SK-N-SH (cell line): ENCODE results near the gene HARS1. TPM values are rescaled to one million over a fixed set of nuclear protein-coding genes. Genes with fewer than 3 reads are reported as not detected.
A peak's percentile ranks its signal among the peaks of the same experiment; 100 is the strongest.
"Not testable (repeated sequence)": the region's sequence is repeated elsewhere in the genome, so short reads cannot be mapped to it uniquely, and the experiment has no call there.

Experiments used
- CTCF ChIA-PET: fragments of 300-600, 350-600 bp; formaldehyde crosslinking; extraction: SDS; loops from one replicate; lab custom pipeline; 2021; lab: Yijun Ruan, JAX
- POLR2A ChIA-PET: fragments of 350-600 bp; sonication (Branson Sonifier 250); formaldehyde crosslinking; extraction: SDS; loops from one replicate; lab custom pipeline; 2020; ENCODE audit warnings: antibody characterized with exemption, inconsistent platforms; lab: Yijun Ruan, JAX
- DNase-seq: peaks from one replicate; pipeline ENCODE4 v3.0.0; 2012
- H2AFZ ChIP-seq: fragments of 200-600 bp; sonication (generic); 2 replicates; pipeline ENCODE4 v1.8.1; 2016; ENCODE audit warnings: antibody characterized with exemption, mild to moderate bottlenecking, low read depth
- H3F3A ChIP-seq: fragments of 200-600 bp; sonication (generic); replicated peaks from 2 replicates; pipeline ENCODE3; 2016; ENCODE audit warnings: antibody characterized with exemption, mild to moderate bottlenecking; ENCODE audit not compliant: insufficient read depth
- H3K27ac ChIP-seq, 2 experiments: fragments of 200-500 bp in 1 of 2; fragments of 200-600 bp in 1 of 2; sonication (Bioruptor generic) in 1 of 2; sonication (generic), shearing (Covaris generic) in 1 of 2; 2 replicates each; pipeline versions ENCODE4 v1.5.1 to v1.6.1; 2014 to 2016; ENCODE audit warnings: low read depth in 2 of 2, inconsistent platforms in 1 of 2, low read length in 1 of 2, mild to moderate bottlenecking in 1 of 2, mixed read lengths in 1 of 2
- H3K27me3 ChIP-seq: fragments of 200-600 bp; sonication (generic), shearing (Covaris generic); 2 replicates; pipeline ENCODE4 v1.6.1; 2016; ENCODE audit warnings: mixed run types; ENCODE audit not compliant: insufficient read depth
- H3K36me3 ChIP-seq, 2 experiments: fragments of 200-500 bp in 1 of 2; fragments of 200-600 bp in 1 of 2; sonication (Bioruptor generic) in 1 of 2; sonication (generic) in 1 of 2; replicated peaks in 1 of 2; 2 replicates each; pipeline versions ENCODE3 to v1.5.1; 2014 to 2016; ENCODE audit warnings: low read length in 1 of 2, mild to moderate bottlenecking in 1 of 2; ENCODE audit not compliant: insufficient read depth in 2 of 2, control insufficient read depth in 1 of 2
- H3K4me1 ChIP-seq, 2 experiments: fragments of 200-500 bp in 1 of 2; fragments of 200-600 bp in 1 of 2; sonication (Bioruptor generic) in 1 of 2; sonication (generic), shearing (Covaris generic) in 1 of 2; 2 replicates each; pipeline versions ENCODE4 v1.5.1 to v1.6.1; 2014 to 2016; ENCODE audit warnings: low read depth in 1 of 2, low read length in 1 of 2, mixed run types in 1 of 2; ENCODE audit not compliant: insufficient read depth in 2 of 2, control insufficient read depth in 1 of 2
- H3K4me2 ChIP-seq: fragments of 200-600 bp; sonication (generic), shearing (Covaris generic); 2 replicates; pipeline ENCODE4 v1.6.1; 2017; ENCODE audit warnings: mixed run types
- H3K4me3 ChIP-seq, 2 experiments: fragments of 200-500 bp in 1 of 2; fragments of 200-600 bp in 1 of 2; sonication (Bioruptor generic) in 1 of 2; sonication (generic), shearing (Covaris generic) in 1 of 2; 2 replicates each; pipeline versions ENCODE4 v1.5.1 to v1.8.1; 2014 to 2016; ENCODE audit warnings: low read depth in 2 of 2, inconsistent platforms in 1 of 2, low read length in 1 of 2, mild to moderate bottlenecking in 1 of 2, mixed read lengths in 1 of 2, moderate library complexity in 1 of 2
- H3K79me2 ChIP-seq: fragments of 200-600 bp; sonication (generic); 2 replicates; pipeline ENCODE4 v1.8.1; 2017; ENCODE audit warnings: mild to moderate bottlenecking; ENCODE audit not compliant: insufficient read depth
- H3K9ac ChIP-seq: fragments of 200-600 bp; sonication (generic); 2 replicates; pipeline ENCODE4 v1.6.1; 2017; ENCODE audit warnings: mixed run types
- H3K9me2 ChIP-seq: fragments of 200-600 bp; sonication (generic); 2 replicates; pipeline ENCODE4 v1.6.1; 2017; ENCODE audit warnings: mixed run types
- H3K9me3 ChIP-seq: fragments of 200-600 bp; sonication (generic); 2 replicates; pipeline ENCODE4 v1.6.1; 2017; ENCODE audit warnings: mixed run types, mild to moderate bottlenecking, moderate library complexity
- H4K20me1 ChIP-seq: fragments of 200-600 bp; sonication (generic); 2 replicates; pipeline ENCODE4 v1.6.1; 2017; ENCODE audit warnings: mild to moderate bottlenecking, mixed run types; ENCODE audit not compliant: insufficient read depth
- CHD2 ChIP-seq: fragments of 150-350 bp; IDR thresholded peaks from 2 replicates; pipeline ENCODE4 v1.6.1; 2018; ENCODE audit warnings: low read length; ENCODE audit not compliant: partially characterized antibody
- CTCF ChIP-seq: fragments of 200-600 bp; sonication (generic); IDR thresholded peaks from 2 replicates; pipeline ENCODE4 v1.6.1; 2017; ENCODE audit warnings: antibody characterized with exemption, mild to moderate bottlenecking, moderate library complexity
- EZH2phosphoT487 ChIP-seq: fragments of 200-600 bp; sonication (generic); IDR thresholded peaks from 2 replicates; pipeline ENCODE4 v1.6.1; 2017; ENCODE audit warnings: low read depth, mixed run types, mild to moderate bottlenecking, antibody characterized with exemption, moderate library complexity, borderline replicate concordance
- FOXM1 ChIP-seq: IDR thresholded peaks from 2 replicates; pipeline ENCODE4 v1.4.0; 2012; ENCODE audit warnings: low read depth, mild to moderate bottlenecking
- GATA2 ChIP-seq: sonication (generic); formaldehyde crosslinking; IDR thresholded peaks from 2 replicates; pipeline ENCODE4 v1.5.0; 2020; ENCODE audit warnings: mild to moderate bottlenecking, missing genetic modification reagents
- MXI1 ChIP-seq: IDR thresholded peaks from 2 replicates; pipeline ENCODE4 v1.6.1; 2012; ENCODE audit warnings: mild to moderate bottlenecking, low read depth, low read length, improper control_type of control experiment
- NRF1 ChIP-seq: IDR thresholded peaks from 2 replicates; pipeline ENCODE4 v1.6.1; 2012; ENCODE audit warnings: low read depth, mild to moderate bottlenecking, low read length
- POLR2AphosphoS5 ChIP-seq: IDR thresholded peaks from 2 replicates; pipeline ENCODE4 v1.6.1; 2012; ENCODE audit warnings: low read depth, low read length
- RAD21 ChIP-seq: IDR thresholded peaks from 2 replicates; pipeline ENCODE4 v1.6.1; 2012; ENCODE audit warnings: mild to moderate bottlenecking, low read length
- RCOR1 ChIP-seq: fragments of 150-350 bp; IDR thresholded peaks from 2 replicates; pipeline ENCODE4 v1.6.1; 2017; ENCODE audit warnings: antibody characterized with exemption, low read length
- RXRA ChIP-seq: IDR thresholded peaks from 2 replicates; pipeline ENCODE4 v1.4.0; 2012; ENCODE audit warnings: low read depth, mild to moderate bottlenecking, borderline replicate concordance
- SIN3A ChIP-seq: IDR thresholded peaks from 2 replicates; pipeline ENCODE4 v1.6.1; 2012; ENCODE audit warnings: low read depth, mild to moderate bottlenecking, low read length, moderate library complexity, borderline replicate concordance
- SMC3 ChIP-seq: IDR thresholded peaks from 2 replicates; pipeline ENCODE4 v1.6.1; 2012; ENCODE audit warnings: low read depth, low read length, improper control_type of control experiment
- TAF1 ChIP-seq: IDR thresholded peaks from 2 replicates; pipeline ENCODE4 v1.6.1; 2012; ENCODE audit warnings: low read depth, mild to moderate bottlenecking, low read length, moderate library complexity, borderline replicate concordance
- TEAD4 ChIP-seq: IDR thresholded peaks from 2 replicates; pipeline ENCODE4 v1.4.0; 2012; ENCODE audit warnings: mild to moderate bottlenecking, borderline replicate concordance; ENCODE audit not compliant: insufficient read depth
- YY1 ChIP-seq: IDR thresholded peaks from 2 replicates; pipeline ENCODE4 v1.4.0; 2012; ENCODE audit warnings: low read depth, mild to moderate bottlenecking
- WGBS: methylation state at CpG from one replicate; pipeline ENCODE4 v1.1.6; 2017; ENCODE audit warnings: low lambda C conversion rate; 5-methylcytosine and 5-hydroxymethylcytosine counted together
- polyA plus RNA-seq, 3 experiments: library from polyadenylated mRNA; depleted of rRNA; stranded (reverse); fragments of >200 nt; gene quantifications; 2 replicates each; pipeline ENCODE4 v1.2.3, GENCODE V29; 2012
- TF ChIP-seq, protein P1 (sequence below): IDR thresholded peaks from 2 replicates; pipeline ENCODE4; 2012
- TF ChIP-seq, protein P2 (sequence below): IDR thresholded peaks from 2 replicates; pipeline ENCODE4 v1.4.0; 2012; ENCODE audit warnings: low read depth

The HARS1 gene
- polyA plus RNA-seq, 1 of the 3 experiments (the other 2 are of a cell fraction) = 124 TPM

GRCh38 chr5:140639148-140639981, 51.8 kb downstream of the HARS1 start, which contains the start of gene TMCO6:
TSS of gene TMCO6 (plus strand) at chr5:140639451. CDS start at chr5:140639528, 77 bp downstream.
- peaks cover 23% of the 10 kb centered on the region for H3K79me2 ChIP-seq
- peaks cover 7 to 16% of the 10 kb centered on the region in 2 experiments for H3K36me3 ChIP-seq
- peak within 1 kb of the TSS; percentile 61 to 76 for H3K27ac ChIP-seq
- WGBS = 1% methylated on average over 40 of the region's 63 CpGs
- DNase-seq = peak; percentile 100
- peak within 1 kb of the TSS; percentile 91 for H3K4me2 ChIP-seq
- H3K9me3 ChIP-seq = no peaks in the 10 kb centered on the region
- TF ChIP-seq CTCF (peak; percentile 60), NRF1 (peak; percentile 76), RXRA (peak; percentile 36; the same call in 1 of the 2 replicates), TEAD4 (no peak), TAF1 (peak; percentile 64), SMC3 (peak; percentile 32; the same call in 1 of the 2 replicates), YY1 (peak; percentile 68; the same call in 1 of the 2 replicates), GATA2 (no peak), MXI1 (peak; percentile 91), RAD21 (peak; percentile 57), RCOR1 (peak; percentile 16; the same call in 1 of the 2 replicates), POLR2AphosphoS5 (peak; percentile 85), SIN3A (peak; percentile 90; the same call in 1 of the 2 replicates), EZH2phosphoT487 (no peak), CHD2 (peak; percentile 29), FOXM1 (no peak)
- TF ChIP-seq, protein P1, sequence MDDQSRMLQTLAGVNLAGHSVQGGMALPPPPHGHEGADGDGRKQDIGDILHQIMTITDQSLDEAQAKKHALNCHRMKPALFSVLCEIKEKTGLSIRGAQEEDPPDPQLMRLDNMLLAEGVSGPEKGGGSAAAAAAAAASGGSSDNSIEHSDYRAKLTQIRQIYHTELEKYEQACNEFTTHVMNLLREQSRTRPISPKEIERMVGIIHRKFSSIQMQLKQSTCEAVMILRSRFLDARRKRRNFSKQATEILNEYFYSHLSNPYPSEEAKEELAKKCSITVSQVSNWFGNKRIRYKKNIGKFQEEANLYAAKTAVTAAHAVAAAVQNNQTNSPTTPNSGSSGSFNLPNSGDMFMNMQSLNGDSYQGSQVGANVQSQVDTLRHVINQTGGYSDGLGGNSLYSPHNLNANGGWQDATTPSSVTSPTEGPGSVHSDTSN = peak; percentile 79
- TF ChIP-seq, protein P2, sequence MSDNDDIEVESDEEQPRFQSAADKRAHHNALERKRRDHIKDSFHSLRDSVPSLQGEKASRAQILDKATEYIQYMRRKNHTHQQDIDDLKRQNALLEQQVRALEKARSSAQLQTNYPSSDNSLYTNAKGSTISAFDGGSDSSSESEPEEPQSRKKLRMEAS = peak; percentile 93
- H3K4me3 ChIP-seq = peak within 1 kb of the TSS; percentile 77
- no peaks in the 10 kb centered on the region for H4K20me1 ChIP-seq
- peak within 1 kb of the TSS; percentile 98 for H2AFZ ChIP-seq
- ChIA-PET POLR2A (interaction anchor here (1.1 to 2.0 kb wide), 2 partner anchors 8 to 24 kb away, joined by 3 to 9 read pairs; partner anchors contain the start of genes IK and NDUFA2), CTCF (interaction anchor here (0.6 to 2.0 kb wide), 18 partner anchors 8 to 402 kb away, joined by 3 to 8 read pairs (median 3); partner anchors contain the start of genes ANKHD1, EIF4EBP3, IK and NDUFA2)
- H3K9me2 ChIP-seq = no peaks in the 10 kb centered on the region
- H3K4me1 ChIP-seq = peaks cover 0 to 9% of the 10 kb centered on the region in 2 experiments; a peak in 2 of 4 replicates
- H3F3A ChIP-seq = peaks cover 5% of the 10 kb centered on the region
- H3K9ac ChIP-seq = peak within 1 kb of the TSS; percentile 84
- H3K27me3 ChIP-seq = no peaks in the 10 kb centered on the region

DNA sequence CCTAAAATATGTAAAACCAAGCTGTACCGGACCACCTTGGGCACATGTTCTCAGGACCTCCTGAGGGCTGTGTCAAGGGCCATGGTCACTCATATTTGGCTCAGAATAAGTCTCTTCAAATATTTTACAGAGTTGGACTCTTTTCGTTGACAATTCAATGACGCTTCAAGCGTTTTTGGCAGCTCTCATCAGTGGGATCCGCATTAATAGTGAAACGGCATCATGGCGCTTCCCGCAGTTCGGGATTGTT, 52.3 kb downstream of the HARS1 start:
- 38% methylated on average over 8 of the region's 9 CpGs for WGBS
- Histone ChIP-seq H3K79me2 (peaks cover 18% of the 10 kb centered on the region), H3K9ac (peak overlapping the region; percentile 12; the same call in 1 of the 2 replicates), H3K36me3 (peaks cover 6 to 10% of the 10 kb centered on the region in 2 experiments), H2AFZ (peak overlapping the region; percentile 98), H3K27ac (peak overlapping the region; percentile 60 to 76; a peak in 3 of 4 replicates), H3K4me2 (peak overlapping the region; percentile 45), H3K4me3 (peak overlapping the region; percentile 77)
- CTCF ChIA-PET = interaction anchor here (0.6 to 2.0 kb wide), 10 partner anchors 8 to 287 kb away, joined by 3 to 7 read pairs (median 4); partner anchors contain the start of genes IK and NDUFA2
- not testable (repeated sequence) for H3K9me2 ChIP-seq, H3K4me1 ChIP-seq, H4K20me1 ChIP-seq, DNase-seq, H3K9me3 ChIP-seq, H3F3A ChIP-seq, H3K27me3 ChIP-seq
- POLR2A ChIA-PET = interaction anchor here (1.1 to 2.0 kb wide), 2 partner anchors 9 to 25 kb away, joined by 3 to 9 read pairs; partner anchors contain the start of genes IK and NDUFA2
